GM21381 (cell line): ENCODE data around the gene TNFSF11.

Experiments
- ATAC-seq: cut with Tn5 transposase; IDR thresholded peaks from one replicate; pipeline ENCODE4 v1.9.1; 2021; ENCODE audit warnings: mild to moderate bottlenecking, moderate library complexity; ENCODE audit not compliant: unreplicated experiment

The TNFSF11 gene

DNA sequence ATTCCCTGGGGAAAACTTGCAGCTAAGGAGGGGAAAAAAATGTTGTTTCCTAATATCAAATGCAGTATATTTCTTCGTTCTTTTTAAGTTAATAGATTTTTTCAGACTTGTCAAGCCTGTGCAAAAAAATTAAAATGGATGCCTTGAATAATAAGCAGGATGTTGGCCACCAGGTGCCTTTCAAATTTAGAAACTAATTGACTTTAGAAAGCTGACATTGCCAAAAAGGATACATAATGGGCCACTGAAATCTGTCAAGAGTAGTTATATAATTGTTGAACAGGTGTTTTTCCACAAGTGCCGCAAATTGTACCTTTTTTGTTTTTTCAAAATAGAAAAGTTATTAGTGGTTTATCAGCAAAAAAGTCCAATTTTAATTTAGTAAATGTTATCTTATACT, 33.6 kb downstream of the TNFSF11 start:
- no peak for ATAC-seq

DNA sequence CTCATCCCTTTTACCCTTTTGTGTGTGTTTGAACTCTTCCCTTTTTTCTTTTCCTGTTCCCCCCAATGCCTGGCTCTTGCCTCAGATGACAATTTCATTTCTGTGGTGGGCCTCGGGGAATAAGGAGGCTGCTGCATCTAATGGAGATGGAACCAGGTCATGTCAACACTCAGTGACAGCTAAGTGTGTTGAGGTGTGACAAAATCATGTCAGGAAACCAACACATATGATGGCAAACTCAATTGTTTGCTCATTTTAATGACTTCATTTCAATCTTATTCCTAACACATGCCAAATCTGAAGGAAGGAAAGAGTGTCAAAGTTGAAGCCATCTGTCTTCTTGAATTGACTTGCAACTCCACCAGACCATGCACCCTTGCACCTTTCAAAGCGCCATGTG, 36.7 kb downstream of the TNFSF11 start:
- no peak for ATAC-seq

DNA sequence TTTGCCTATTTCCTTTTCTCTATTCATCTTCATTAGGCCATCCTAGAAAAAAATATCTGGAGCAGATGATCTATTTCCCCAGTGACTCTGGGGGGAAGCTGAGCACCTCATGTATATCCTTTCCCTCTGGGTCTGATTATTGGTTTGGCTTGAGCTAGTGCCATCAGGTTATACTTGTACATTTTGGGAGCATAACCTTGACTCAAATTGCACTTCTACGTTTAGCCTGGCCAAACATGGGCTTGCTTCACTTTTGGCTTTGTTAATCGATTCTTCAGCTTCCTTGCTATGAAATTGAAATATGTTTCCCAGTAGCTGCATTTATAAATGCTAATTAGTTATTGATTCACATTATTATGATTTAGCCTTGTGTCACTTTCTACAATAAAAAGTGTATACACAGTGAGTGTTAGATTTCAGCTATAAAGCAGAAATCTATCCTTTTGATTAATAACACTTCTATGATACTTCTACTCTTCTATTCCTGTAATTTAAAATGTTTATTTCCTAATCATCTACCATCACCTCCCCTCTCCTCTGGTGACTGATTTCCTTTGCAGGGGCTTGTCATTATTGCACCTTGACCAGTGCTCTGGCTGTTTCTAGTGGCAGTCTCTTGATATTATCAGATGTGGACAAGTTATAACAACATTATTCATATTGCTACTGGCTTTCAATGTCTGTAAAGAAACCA, 37.3 kb downstream of the TNFSF11 start:
- no peak for ATAC-seq

DNA sequence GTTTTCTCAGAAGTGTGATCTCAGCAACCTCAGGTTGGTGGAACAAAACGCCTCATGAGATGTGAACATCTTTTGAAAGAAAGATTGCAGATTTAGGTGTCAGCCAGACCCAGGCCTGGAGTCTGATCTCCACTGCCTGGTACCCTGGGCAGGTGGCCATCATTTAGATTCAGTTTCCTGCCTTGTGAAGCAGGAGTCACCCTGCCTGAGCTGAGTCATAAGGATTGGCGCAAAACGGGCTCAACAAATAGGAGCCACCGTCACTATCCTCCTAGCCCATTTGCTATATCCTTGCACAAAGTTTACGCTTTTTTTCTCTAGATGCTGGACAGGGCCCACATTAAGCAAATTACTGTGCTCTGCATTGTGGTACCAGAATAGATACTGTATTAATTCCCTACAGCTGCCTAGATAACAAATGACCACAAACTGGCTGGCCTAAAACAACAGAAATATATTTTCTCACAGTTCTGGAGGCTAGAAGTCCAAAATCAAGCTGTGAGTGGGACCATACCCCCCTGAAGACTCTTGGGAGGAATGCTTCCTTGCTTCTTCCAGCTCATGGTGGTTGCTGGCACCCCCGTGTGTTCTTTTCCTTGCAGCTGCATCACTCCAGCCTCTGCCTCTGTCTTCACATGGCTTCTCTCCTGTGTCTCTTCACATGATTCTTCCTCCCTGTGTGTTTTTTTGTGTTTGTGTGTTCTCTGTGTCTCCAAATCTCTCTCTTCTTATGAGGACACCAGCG, 38.2 kb downstream of the TNFSF11 start:
- no peak for ATAC-seq

DNA sequence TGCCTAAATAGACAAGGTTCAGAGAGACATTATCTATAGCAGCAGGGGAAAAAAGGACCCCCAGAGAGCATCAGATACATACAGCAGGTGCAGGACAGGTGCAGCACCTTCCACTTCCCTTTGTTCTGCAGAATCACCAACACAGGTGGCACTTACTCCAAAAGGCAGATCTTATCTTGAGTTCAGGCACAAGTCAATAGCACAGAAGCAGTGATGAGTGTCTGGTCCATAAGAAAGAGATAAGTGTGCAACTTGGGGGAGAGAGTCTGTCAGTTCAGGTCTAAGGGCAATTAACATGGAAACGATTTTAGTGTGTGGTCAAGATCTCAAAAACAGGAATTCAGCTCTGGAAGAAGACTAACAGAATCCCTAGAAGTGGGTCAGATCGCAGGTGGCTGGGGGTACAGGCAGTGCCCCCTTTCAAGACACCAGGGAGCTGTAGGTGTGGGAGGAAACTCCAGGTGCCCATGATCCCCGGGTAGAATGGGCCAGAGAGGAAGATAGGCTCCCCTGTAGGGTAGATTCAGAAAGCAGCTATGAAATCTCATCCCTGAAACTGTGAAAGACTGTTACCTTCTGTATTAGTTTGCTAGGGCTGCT, 40.6 kb downstream of the TNFSF11 start:
- ATAC-seq, result no peak

DNA sequence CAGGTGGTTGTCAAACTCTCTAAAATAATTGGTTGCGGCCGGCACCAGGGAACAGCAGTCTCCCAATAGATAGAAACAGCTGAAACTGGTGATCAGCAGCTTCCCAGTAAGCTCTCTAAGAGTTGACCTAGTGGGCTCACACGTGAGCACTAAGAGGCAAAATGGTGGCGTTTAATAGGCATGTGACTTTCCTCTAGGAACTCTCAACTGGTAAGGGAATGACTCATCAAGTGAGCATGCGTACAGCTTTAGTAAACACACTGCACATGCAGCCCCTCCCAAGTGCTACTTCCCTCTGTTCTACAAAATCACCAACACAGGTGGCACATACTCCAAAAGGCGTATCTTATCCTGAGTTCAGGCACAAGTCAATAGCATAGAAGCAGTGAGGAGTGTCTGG, 41.7 kb downstream of the TNFSF11 start:
- ATAC-seq, result no peak

DNA sequence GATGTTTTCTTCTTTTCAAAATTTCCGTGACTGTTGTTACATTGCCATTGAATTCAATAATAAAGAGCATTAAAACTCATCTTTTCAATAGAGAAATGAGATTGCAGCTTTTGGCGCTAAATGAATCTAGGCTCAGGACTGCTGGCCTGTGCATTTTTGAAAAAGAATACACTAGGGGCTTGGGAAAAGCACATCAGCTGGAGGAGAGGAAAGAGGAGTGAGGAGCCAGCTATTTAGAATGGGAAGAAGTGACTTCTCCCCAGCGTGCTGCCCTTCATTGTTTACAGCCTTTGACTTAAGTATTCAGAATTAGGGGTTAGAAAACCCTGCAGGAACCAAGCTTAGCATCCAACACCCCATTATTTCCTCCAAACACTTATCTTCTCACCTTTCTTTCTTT, 43.3 kb downstream of the TNFSF11 start:
- ATAC-seq, result no peak

DNA sequence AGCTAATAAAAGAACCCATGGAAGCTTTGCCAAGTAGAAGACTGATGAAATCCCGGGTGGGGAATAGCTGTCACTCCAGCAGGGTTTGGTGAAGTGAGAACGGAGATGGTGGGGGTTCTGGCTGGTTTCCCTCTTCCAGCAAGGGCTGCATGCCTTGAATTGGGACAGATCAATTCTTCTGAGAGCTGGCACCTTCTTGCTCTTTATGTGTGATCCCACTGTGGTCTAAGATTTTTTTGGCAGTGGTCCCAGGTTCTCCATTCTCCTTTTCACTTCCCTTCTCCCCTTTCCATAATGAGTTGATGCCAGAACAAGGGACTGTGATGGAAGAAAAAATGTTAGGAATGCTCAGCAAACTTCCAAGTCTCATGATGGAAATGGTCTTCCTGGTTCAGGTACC, 50.0 kb downstream of the TNFSF11 start:
- no peak for ATAC-seq

DNA sequence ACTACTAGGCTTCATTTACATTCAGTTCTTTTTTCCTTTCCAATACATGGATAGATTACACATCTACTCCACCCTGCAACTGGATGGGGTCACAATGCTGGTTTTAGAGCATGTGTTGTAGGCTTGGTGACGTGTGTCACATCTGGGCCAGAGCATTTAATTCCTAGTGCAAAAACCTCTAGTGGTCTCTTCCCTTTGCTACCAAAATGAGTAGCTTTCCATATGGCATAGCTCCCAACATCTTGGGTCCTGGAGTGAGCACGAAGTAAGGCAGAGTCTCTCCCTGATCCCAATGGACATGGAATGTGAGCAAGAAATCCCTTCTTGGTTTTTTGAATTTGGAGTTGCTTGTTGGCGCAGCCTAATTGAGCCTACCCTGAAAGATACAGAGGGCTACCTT, 51.7 kb downstream of the TNFSF11 start:
- no peak for ATAC-seq

DNA sequence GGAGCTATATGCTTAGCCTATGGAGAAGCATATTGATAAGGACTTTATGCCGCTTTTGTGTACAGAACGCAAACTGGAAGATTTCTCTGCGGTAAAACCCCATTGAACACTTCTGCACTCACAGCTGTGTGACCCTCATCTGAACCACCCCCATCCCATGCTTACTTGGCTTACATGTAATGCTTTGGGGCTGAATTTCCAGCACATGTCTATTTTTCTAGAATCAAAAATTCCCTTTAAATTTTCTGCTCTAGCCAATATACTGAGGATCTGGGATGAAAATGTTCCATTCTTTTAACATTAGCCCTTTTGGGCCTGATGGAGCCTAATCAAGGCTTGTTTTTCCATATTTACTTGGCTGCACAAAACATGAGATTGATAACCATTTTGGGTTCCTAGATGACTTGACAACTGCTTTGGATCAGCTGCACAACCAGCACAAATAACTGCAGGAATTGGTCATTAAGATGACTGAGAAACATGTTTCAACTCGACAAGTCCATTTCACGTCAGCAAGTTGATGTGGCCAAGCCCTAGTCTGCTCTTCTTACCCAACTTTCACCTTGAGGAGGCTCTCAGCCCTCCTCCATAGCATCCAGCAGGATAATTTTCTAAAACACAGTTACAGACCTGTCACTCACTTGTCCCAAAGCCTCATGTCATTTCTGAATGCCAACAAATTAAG, 52.4 kb downstream of the TNFSF11 start:
- ATAC-seq, result no peak

DNA sequence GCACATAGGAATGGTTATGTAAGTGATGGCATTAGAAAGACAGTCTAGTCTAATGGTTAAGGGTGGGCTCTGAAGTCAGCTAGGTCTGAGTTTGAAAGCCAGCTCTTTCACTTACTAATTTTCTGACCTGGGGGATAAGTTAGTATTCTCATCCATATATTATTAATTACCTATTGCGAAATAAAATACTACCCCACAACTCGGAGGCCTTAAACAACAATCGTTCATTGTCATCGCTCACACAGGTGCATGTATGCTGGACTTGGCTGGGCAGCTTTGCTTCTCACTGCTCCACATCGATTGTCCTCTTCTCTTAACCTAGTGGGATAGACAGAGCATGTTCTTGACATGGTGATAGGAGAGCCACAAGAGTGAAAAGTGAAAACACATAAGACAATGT, 54.7 kb downstream of the TNFSF11 start:
- no peak for ATAC-seq

DNA sequence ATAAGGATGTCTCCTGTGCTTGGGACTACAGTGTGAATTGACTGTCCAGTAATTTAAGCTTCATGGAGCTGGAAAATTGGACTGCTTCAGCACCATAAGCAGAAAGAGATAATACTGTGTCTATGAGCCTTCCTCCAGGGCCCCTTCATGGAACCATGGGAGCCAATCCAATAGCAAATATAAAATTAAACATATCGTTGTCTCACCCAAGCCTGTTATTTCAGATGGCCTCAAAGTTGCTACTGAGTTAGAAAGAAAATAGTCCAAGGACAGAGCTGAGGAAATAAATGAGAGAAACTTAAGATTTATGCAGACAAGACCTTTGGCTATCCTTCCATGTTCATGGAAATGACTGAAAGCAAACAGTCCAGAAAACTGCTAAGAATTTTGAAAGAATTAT, 57.2 kb downstream of the TNFSF11 start:
- ATAC-seq, result no peak

DNA sequence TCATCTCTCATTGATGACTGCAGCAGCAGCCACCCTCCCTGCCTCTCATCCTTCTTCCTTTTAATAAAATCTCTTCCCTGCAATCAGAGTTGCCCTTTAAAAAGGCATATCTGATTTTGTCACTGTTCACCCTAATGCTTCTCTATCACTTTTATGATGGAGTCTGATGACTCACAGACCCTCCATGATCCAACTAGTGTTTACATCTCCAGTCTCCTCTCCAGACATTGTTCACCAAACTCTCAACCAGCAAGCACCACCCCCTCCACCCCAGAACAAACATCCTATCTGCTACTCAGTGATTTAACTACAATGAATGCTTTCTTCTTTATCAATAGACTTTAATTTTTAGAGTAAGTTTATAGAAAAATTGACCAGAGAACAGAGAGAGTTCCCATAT, 59.5 kb downstream of the TNFSF11 start:
- no peak for ATAC-seq

DNA sequence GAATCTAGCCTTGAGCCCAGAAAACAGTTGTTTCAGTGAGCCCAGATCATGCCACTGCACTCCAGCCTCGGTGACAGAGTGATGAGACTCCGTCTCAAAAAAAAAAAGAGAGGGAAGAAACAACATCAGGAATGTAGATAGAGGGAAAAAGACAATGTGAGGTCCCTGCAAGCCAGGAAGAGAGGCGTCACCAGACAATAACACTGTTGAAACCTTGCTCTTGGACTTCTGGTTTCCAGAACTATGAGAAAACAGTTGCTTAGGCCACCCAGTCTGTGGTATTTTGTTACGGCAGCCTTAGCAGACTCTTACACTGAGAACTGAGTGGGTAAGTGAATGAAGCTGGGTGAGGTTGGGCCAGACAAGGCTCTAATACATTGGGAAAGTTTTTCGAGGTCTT, 64.1 kb downstream of the TNFSF11 start:
- ATAC-seq, result no peak

DNA sequence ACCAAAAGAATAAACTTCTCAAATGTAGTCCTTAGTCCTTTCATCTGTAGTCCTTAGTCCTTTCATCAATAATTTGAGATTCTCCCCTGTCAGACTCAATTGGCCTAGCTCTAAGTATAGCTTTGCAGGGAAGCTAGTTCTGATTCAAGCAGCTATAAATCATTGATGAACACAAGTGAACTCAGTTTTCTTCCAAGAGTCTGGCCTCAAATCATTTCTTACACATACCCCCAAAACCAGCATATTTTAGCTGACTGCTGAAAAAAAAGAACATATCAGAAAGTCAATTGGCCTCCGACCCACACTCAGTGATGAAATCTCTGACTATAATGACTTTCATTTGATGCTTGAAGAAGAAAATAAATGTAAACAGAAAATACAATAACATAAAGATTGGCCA, 64.9 kb downstream of the TNFSF11 start:
- no peak for ATAC-seq

DNA sequence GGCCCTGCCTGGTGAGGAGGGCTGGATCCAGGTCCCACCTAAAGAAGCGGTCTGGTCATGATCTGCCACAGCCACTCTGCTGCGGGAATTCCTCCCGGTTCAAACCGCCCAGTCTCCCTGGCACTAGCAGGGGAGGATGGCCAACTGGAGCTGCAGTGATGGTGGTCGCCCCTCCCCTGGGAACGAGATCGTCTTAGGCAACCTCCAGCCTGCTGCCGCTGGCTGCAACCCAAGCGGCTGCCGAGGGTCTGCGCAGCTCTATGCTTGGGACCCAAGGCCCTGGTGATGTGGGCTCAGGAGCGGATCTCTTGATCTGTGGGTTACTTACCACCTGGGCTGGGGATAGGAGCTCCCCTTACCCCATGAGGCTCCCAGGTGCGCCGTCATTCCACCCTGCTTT, 69.1 kb downstream of the TNFSF11 start:
- no peak for ATAC-seq

DNA sequence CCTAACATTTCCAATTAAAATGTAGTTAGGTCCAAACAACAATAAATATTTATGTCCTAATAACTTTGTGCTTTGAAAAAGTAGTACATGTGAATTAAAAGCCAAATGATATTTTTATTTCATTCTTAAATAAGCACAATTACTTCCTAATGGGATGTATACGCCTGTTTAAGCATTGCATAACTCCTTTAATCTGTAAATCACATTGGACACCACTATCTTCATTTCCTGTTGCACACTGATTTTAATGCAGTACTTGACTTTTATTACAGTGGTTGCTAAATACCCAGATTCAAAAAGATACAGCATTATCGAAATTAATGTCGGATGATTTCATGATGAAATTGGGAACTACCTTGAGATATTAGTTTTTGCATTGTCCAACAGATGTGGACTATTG, 70.9 kb downstream of the TNFSF11 start:
- no peak for ATAC-seq

DNA sequence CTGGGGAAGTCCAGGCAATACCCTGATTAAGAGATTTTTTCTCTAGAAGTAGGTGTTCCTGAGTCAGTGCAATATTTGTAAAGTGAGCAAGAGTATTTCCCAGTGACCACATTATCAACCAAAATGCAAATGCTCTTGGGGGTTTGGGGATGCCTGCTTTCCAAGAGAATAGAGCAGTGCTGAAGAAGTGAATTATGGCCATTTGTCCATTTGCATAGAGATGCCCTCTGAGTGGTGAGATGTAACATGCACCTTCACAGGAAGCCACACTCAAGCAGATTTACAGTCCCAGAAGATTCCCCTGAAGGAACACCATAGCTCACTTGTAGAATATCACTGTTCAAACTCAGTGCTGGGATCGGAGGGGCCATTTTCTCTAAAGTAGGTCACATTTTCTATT, 71.8 kb downstream of the TNFSF11 start:
- no peak for ATAC-seq

DNA sequence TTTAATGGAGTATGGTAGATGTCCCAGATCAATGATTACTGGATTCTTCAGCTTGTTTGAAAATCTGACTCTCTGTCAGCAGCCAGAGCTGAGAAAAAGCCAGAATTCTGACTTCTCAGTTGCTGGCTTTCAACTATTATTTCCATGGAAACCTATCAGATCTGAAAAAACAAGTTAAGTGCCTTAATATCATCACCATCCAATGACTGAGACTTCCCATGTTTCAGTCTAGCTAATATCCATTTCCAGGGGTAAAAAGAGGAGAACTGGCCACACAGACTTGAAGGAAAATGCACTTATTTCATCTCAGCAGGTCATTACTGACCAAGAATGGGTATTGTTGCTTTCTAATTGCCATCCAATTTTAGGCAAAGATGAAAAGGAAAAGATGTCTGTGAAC, 75.2 kb downstream of the TNFSF11 start:
- no peak for ATAC-seq

DNA sequence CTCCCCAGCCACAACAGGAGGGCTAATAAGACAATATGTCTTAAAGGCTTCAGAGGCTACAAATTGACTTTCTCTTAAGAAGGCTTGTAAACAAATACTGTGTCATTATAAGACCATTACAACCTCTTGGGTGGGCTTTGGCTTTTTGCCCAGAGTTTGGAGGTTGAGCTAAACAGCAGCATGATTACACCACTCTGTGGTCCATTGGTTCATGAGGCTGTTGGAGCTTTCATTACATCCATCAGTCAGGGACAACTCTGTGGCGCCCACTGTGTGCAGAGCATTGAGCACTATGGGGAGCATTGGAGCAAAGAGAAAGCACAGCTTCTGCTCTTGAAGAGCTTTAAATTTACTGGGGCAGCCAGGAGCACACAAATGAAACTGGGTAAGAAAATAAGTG, 75.9 kb downstream of the TNFSF11 start:
- no peak for ATAC-seq

DNA sequence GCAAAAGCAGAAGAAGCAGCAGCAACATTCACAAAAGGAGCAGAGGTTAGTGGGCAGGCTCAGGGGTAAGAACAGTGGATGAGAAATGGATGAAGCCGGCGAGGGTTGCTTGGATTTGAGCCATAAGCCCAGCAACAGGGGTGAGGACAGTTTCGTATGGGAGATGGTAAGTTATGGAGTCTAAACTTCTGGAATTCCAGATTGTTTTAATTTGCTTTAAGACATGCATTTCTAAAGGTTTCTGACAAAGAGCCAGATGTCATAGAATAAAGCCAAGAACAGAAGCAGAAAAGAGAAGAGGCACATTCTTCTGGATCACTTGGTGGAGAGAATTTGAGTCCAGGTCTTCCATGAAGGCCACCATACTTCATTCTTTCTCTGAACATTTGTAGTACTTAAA, 76.6 kb downstream of the TNFSF11 start:
- ATAC-seq, result no peak
